K562 (cell line): Measurements from ENCODE around the gene NMNAT1. TPM values are rescaled to one million over a fixed set of nuclear protein-coding genes. Genes with fewer than 3 reads are reported as not detected.

Experiments used
- ATAC-seq: fragments of 200-7000 bp; cut with Tn5 transposase; 3 replicates; pipeline ENCODE4 v1.9.1; 2020; ENCODE audit warnings: moderate library complexity
- BruUV-seq: library from RNA; stranded (reverse); fragments of 400-500 nt; replicated peaks from 2 replicates; lab custom pipeline; 2021; lab: Mats Ljungman, UMichigan
- CTCF ChIA-PET: fragments of 300-600 bp; formaldehyde crosslinking; extraction: SDS; loops from one replicate; lab custom pipeline; 2021; ENCODE audit warnings: low intra/inter-chr PET ratio; lab: Yijun Ruan, JAX
- POLR2A ChIA-PET: fragments of 300-600, 350-650 bp; sonication (Branson Sonifier 250); formaldehyde crosslinking; extraction: SDS; loops from one replicate; lab custom pipeline; 2021; ENCODE audit warnings: antibody characterized with exemption, inconsistent platforms; lab: Yijun Ruan, JAX
- DNase-seq, 4 experiments: peaks; one replicate each; pipeline versions ENCODE4 v3.0.0 to v3.0.0-alpha.2; 2011 to 2018; ENCODE audit warnings: low spot score in 3 of 4, mixed read lengths in 3 of 4; ENCODE audit errors: extremely low read depth in 1 of 4
- FAIRE-seq: peaks from 2 replicates; lab custom pipeline; 2011; peaks lifted over from hg19 to GRCh38; lab: Jason Lieb, UNC
- H2AFZ ChIP-seq: 2 replicates; pipeline ENCODE4 v1.6.0; 2011; ENCODE audit warnings: low read depth, low read length, control low read depth, inconsistent platforms
- H3K27ac ChIP-seq: fragments of 200-600 bp; 3 replicates; pipeline ENCODE4 v1.8.0; 2011; ENCODE audit warnings: low read depth, mild to moderate bottlenecking, control low read depth, inconsistent platforms, low read length, moderate library complexity, mixed read lengths; ENCODE audit errors: extremely low read depth
- H3K27me3 ChIP-seq, 2 experiments: fragments of 300-600 bp in 1 of 2; 2 replicates in 1 of 2; 3 replicates in 1 of 2; pipeline versions ENCODE4 v1.6.0 to v1.8.0; 2011; ENCODE audit warnings: inconsistent platforms in 2 of 2, low read length in 2 of 2, mild to moderate bottlenecking in 1 of 2, mixed read lengths in 1 of 2, moderate library complexity in 1 of 2; ENCODE audit not compliant: control insufficient read depth in 2 of 2, insufficient read depth in 2 of 2
- H3K36me3 ChIP-seq: fragments of 300-600 bp; 3 replicates; pipeline ENCODE4 v1.8.0; 2011; ENCODE audit warnings: mild to moderate bottlenecking, low read length, inconsistent platforms; ENCODE audit not compliant: control insufficient read depth, insufficient read depth
- H3K4me1 ChIP-seq, 2 experiments: fragments of 200-600 bp in 1 of 2; replicated peaks in 1 of 2; 2 replicates in 1 of 2; 3 replicates in 1 of 2; pipeline versions ENCODE4 v1.5.1 to v1.8.0; 2011; ENCODE audit warnings: inconsistent platforms in 2 of 2, low read length in 2 of 2, mild to moderate bottlenecking in 1 of 2, mixed read lengths in 1 of 2, moderate library complexity in 1 of 2; ENCODE audit not compliant: control insufficient read depth in 2 of 2, insufficient read depth in 2 of 2
- H3K4me2 ChIP-seq: 2 replicates; pipeline ENCODE4 v1.6.1; 2011; ENCODE audit warnings: low read length, control low read depth, inconsistent platforms, mixed read lengths; ENCODE audit not compliant: insufficient read depth
- H3K4me3 ChIP-seq: fragments of 200-600 bp; sonication (generic), shearing (Covaris generic); 2 replicates; pipeline ENCODE4 v1.5.1; 2016; ENCODE audit warnings: control low read depth, inconsistent platforms
- H3K79me2 ChIP-seq: fragments of 200-600 bp; 3 replicates; pipeline ENCODE4 v1.8.0; 2011; ENCODE audit warnings: low read length, inconsistent platforms; ENCODE audit not compliant: control insufficient read depth, insufficient read depth
- H3K9ac ChIP-seq, 2 experiments: 2 replicates each; pipeline versions ENCODE4 v1.6.0 to v1.6.1; 2011; ENCODE audit warnings: low read depth in 2 of 2, low read length in 2 of 2, control low read depth in 1 of 2, inconsistent platforms in 1 of 2, mild to moderate bottlenecking in 1 of 2, mixed read lengths in 1 of 2; ENCODE audit not compliant: insufficient read depth in 1 of 2
- H3K9me1 ChIP-seq: one replicate; pipeline ENCODE4 v1.6.0; 2011; ENCODE audit warnings: inconsistent platforms, mild to moderate bottlenecking, low read length, moderate library complexity; ENCODE audit not compliant: control insufficient read depth, insufficient read depth
- H3K9me3 ChIP-seq: replicated peaks from 2 replicates; pipeline ENCODE4 v1.5.1; 2011; ENCODE audit warnings: low read depth, low read length, inconsistent platforms; ENCODE audit not compliant: control insufficient read depth, insufficient read depth
- H4K20me1 ChIP-seq: replicated peaks from 2 replicates; pipeline ENCODE4 v1.6.1; 2011; ENCODE audit warnings: low read length, inconsistent platforms, mixed read lengths; ENCODE audit not compliant: control insufficient read depth, insufficient read depth
- ATF7 ChIP-seq: fragments of 450-650 bp; IDR thresholded peaks from 2 replicates; pipeline ENCODE4 v1.7.1; 2014; ENCODE audit warnings: mild to moderate bottlenecking, moderate library complexity
- CCNT2 ChIP-seq: IDR thresholded peaks from 2 replicates; pipeline ENCODE4 v1.6.1; 2011; ENCODE audit warnings: borderline replicate concordance, low read depth, mild to moderate bottlenecking, moderate library complexity, mixed read lengths, low read length; ENCODE audit not compliant: insufficient read length; ENCODE audit errors: extremely low read depth
- CEBPB ChIP-seq: fragments of 450-650 bp; IDR thresholded peaks from 2 replicates; pipeline ENCODE4 v1.6.1; 2016; ENCODE audit warnings: missing genetic modification characterization, missing compliant biosample characterization
- CTBP1 ChIP-seq: fragments of 450-650 bp; IDR thresholded peaks from 2 replicates; pipeline ENCODE4 v1.6.1; 2016; ENCODE audit warnings: borderline replicate concordance
- DLX4 ChIP-seq: fragments of 250-450 bp; sonication (Bioruptor Pico); IDR thresholded peaks from 2 replicates; pipeline ENCODE4 v1.6.1; 2021; ENCODE audit warnings: mild to moderate bottlenecking
- E2F8 ChIP-seq: fragments of 450-650 bp; IDR thresholded peaks from 2 replicates; pipeline ENCODE4 v1.7.1; 2018; ENCODE audit warnings: mild to moderate bottlenecking, low read depth; ENCODE audit not compliant: partially characterized antibody
- FOXA3 ChIP-seq, 2 experiments: fragments of 450-650 bp in 1 of 2; sonication (generic) in 1 of 2; formaldehyde crosslinking; IDR thresholded peaks in 1 of 2; conservative IDR thresholded peaks in 1 of 2; 2 replicates each; pipeline versions ENCODE4 v1.4.0 to v1.8.0; 2020 to 2022; ENCODE audit warnings: mild to moderate bottlenecking in 2 of 2, missing genetic modification reagents in 1 of 2
- MYBL2 ChIP-seq, 2 experiments: fragments of 450-650 bp in 1 of 2; sonication (generic) in 1 of 2; formaldehyde crosslinking in 1 of 2; IDR thresholded peaks; 2 replicates each; pipeline versions ENCODE4 v1.6.1 to v1.8.1; 2017 to 2022; ENCODE audit warnings: borderline replicate concordance in 1 of 2, inconsistent platforms in 1 of 2, low read depth in 1 of 2, mild to moderate bottlenecking in 1 of 2, missing genetic modification reagents in 1 of 2, moderate library complexity in 1 of 2
- NCOA4 ChIP-seq: fragments of 450-650 bp; IDR thresholded peaks from 2 replicates; pipeline ENCODE4 v1.6.1; 2018; ENCODE audit warnings: mild to moderate bottlenecking; ENCODE audit not compliant: partially characterized antibody
- PTRF ChIP-seq: fragments of 450-650 bp; IDR thresholded peaks from 2 replicates; pipeline ENCODE4 v1.6.1; 2016; ENCODE audit warnings: mild to moderate bottlenecking, missing genetic modification characterization, missing compliant biosample characterization
- SMARCA5 ChIP-seq: fragments of 450-650 bp; IDR thresholded peaks from 2 replicates; pipeline ENCODE4 v1.6.1; 2016
- ZBTB1 ChIP-seq: sonication (generic); formaldehyde crosslinking; IDR thresholded peaks from 2 replicates; pipeline ENCODE4 v1.8.1; 2023; ENCODE audit warnings: missing genetic modification reagents, low read depth, mild to moderate bottlenecking, borderline replicate concordance
- ZFPM2 ChIP-seq: fragments of 250-450 bp; sonication (Bioruptor Pico); IDR thresholded peaks from 2 replicates; pipeline ENCODE4 v1.5.1; 2022; ENCODE audit warnings: mild to moderate bottlenecking
- ZSCAN32 ChIP-seq: fragments of 450-650 bp; formaldehyde crosslinking; IDR thresholded peaks from 2 replicates; pipeline ENCODE4 v1.4.0; 2020; ENCODE audit warnings: mild to moderate bottlenecking, moderate library complexity
- WGBS: fragments of 100-300 bp; shearing (Covaris generic); methylation state at CpG from one replicate; pipeline ENCODE4 v1.1.6; 2016; ENCODE audit warnings: low coverage, mixed read lengths; ENCODE audit not compliant: insufficient coverage; ENCODE audit errors: missing lambda C conversion rate; 5-methylcytosine and 5-hydroxymethylcytosine counted together
- in situ Hi-C: fragments of 300-500 bp; cut with MboI; formaldehyde crosslinking; loops from 4 replicates; pipeline ENCODE4 v1.15.0; 2018; ENCODE audit warnings: inconsistent platforms, mixed read lengths
- intact Hi-C: fragments of 100-400 bp; cut with micrococcal nuclease; formaldehyde crosslinking; loops from 2 replicates; pipeline ENCODE4 v1.14.2; 2022
- polyA plus RNA-seq, 8 experiments: library from polyadenylated mRNA; depleted of rRNA in 4 of 8; stranded (reverse) in 5 of 8; unstranded in 3 of 8; fragments of >200 nt; fragmentation: Nextera tagmentation in 2 of 8; fragmentation: Illumina TruSeq in 1 of 8; extraction: Ambion mirVana in 2 of 8; extraction: Trizol in 1 of 8; gene quantifications; 2 replicates each; pipeline versions ENCODE4 v1.2.1 to v1.2.3, GENCODE V29; 2011 to 2014; ENCODE audit warnings: inconsistent platforms in 1 of 8, missing spikeins in 1 of 8
- total RNA-seq, 7 experiments: library from RNA; depleted of rRNA in 6 of 7; stranded (reverse); fragments of >200 nt in 6 of 7; fragmentation: Illumina TruSeq in 2 of 7; extraction: Trizol in 2 of 7; gene quantifications; 2 replicates each; pipeline versions ENCODE4 v1.2.1 to v1.2.3, GENCODE V29; 2011 to 2021; ENCODE audit warnings: low replicate concordance in 1 of 7
- TF ChIP-seq, protein P1 (sequence below): fragments of 450-650 bp; conservative IDR thresholded peaks from 2 replicates; pipeline ENCODE4 v1.6.1; 2016; ENCODE audit warnings: missing genetic modification characterization, low read depth, mild to moderate bottlenecking, control low read depth, missing compliant biosample characterization
- TF ChIP-seq, protein P2 (sequence below): fragments of 450-650 bp; IDR thresholded peaks from 2 replicates; pipeline ENCODE4 v1.6.1; 2016; ENCODE audit warnings: low read depth, mild to moderate bottlenecking, moderate library complexity

NMNAT1 gene
- total and polyA plus RNA-seq, 9 of the 15 experiments (the other 6 are each of a cell fraction or from before 2014, with no cell fraction given): 5.1 to 14.6 (median 12.1) TPM

DNA sequence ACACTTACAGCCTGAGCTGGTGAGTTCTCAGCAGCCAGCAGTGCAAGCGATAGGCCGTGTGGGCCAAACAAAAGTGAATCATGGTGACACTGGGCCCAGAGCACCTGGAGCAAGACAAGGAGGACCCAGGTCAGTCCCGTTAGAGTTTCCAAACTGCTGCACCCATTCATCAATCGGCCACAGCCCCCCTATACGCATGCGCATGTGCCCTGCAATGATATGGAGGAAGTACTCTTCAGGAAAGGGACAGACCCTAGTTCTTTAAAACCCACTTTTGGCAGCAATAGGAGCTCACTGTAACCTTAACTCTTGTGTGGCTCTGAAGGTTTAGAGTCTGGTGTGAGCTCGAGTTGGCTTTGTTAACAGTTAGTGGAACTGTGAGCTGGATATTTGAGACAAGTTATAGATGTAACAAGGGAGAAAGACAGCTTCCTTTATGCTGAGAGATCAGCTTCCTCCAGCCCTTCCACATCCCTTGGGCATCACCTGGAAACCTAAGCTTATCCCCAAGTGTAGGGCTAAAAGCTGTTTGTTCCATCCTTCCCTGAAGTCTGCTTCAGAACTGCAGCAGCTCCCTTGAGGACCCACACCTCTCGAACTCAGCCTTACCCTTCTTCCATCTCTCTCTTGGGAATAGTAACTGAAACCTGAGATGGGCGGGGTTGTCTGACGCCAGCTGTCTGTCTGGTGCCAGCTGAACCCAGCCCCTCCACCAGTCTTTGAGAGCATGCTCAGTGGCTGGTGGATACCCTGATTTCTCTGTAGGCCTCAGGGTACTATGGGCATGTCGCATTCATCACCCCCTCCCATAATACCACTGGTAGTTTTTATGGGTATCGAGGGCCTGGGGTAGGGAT, 17.7 kb downstream of the NMNAT1 start:
- Histone ChIP-seq H3K79me2 (no peaks in the 10 kb centered on the region), H4K20me1 (no peaks in the 10 kb centered on the region), H3K36me3 (no peaks in the 10 kb centered on the region), H3K9me1 (no peaks in the 10 kb centered on the region), H3K27ac (no peak overlapping the region), H3K4me1 (no peaks in the 10 kb centered on the region), H3K9ac (no peak overlapping the region), H3K4me3 (no peak overlapping the region), H3K4me2 (no peak overlapping the region), H3K27me3 (no peaks in the 10 kb centered on the region), H2AFZ (no peak overlapping the region), H3K9me3 (no peaks in the 10 kb centered on the region)
- ChIA-PET POLR2A (interaction anchor here (0.6 to 1.3 kb wide), 2 partner anchors 17 to 127 kb away, joined by 3 to 6 read pairs; partner anchors contain the start of genes LZIC and NMNAT1), CTCF (no interaction called here)
- in situ Hi-C loops (no loop called here), intact Hi-C loops (no loop called here)
- no TSS peak for BruUV-seq
- DNase-seq (no peak), ATAC-seq (no peak), FAIRE-seq (no peak)
- WGBS: 68% methylated on average over 12 of the region's 12 CpGs
- no peak for TF ChIP-seq SMARCA5
- no peak for TF ChIP-seq CTBP1
- TF ChIP-seq, protein P1, sequence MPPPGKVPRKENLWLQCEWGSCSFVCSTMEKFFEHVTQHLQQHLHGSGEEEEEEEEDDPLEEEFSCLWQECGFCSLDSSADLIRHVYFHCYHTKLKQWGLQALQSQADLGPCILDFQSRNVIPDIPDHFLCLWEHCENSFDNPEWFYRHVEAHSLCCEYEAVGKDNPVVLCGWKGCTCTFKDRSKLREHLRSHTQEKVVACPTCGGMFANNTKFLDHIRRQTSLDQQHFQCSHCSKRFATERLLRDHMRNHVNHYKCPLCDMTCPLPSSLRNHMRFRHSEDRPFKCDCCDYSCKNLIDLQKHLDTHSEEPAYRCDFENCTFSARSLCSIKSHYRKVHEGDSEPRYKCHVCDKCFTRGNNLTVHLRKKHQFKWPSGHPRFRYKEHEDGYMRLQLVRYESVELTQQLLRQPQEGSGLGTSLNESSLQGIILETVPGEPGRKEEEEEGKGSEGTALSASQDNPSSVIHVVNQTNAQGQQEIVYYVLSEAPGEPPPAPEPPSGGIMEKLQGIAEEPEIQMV (tag): no peak
- TF ChIP-seq ZSCAN32 (CRISPR knock-in tag): no peak
- no peak for TF ChIP-seq PTRF (tag)
- no peak for TF ChIP-seq CEBPB
- TF ChIP-seq ZFPM2 (CRISPR knock-in tag): no peak
- no peak for TF ChIP-seq FOXA3 (CRISPR knock-in tag; conservative IDR thresholded peaks at IDR 0.05 in 1 of 2, IDR thresholded peaks at IDR 0.05 in 1 of 2)
- no peak for TF ChIP-seq E2F8
- TF ChIP-seq NCOA4: no peak
- TF ChIP-seq ATF7: no peak
- TF ChIP-seq CCNT2: no peak
- TF ChIP-seq DLX4 (CRISPR knock-in tag): no peak
- TF ChIP-seq, protein P2, sequence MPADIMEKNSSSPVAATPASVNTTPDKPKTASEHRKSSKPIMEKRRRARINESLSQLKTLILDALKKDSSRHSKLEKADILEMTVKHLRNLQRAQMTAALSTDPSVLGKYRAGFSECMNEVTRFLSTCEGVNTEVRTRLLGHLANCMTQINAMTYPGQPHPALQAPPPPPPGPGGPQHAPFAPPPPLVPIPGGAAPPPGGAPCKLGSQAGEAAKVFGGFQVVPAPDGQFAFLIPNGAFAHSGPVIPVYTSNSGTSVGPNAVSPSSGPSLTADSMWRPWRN: no peak
- TF ChIP-seq MYBL2 (IDR thresholded peaks at IDR 0.05; ENCODE audit: low read depth): no peak
- TF ChIP-seq MYBL2 (CRISPR knock-in tag; IDR thresholded peaks at IDR 0.05; ENCODE audit: borderline replicate concordance): no peak
- no peak for TF ChIP-seq ZBTB1 (CRISPR knock-in tag)
